Cardiac muscle cell (in vitro differentiated cells and primary cell): Measurements from ENCODE around the gene ZNFX1. TPM values are rescaled to one million over a fixed set of nuclear protein-coding genes. Genes with fewer than 3 reads are reported as not detected.

ENCODE experiments used
- DNase-seq, 2 donors: peaks; one replicate each; pipeline versions ENCODE4 v3.0.0 to v3.0.0-alpha.2; 2010 to 2017; ENCODE audit warnings: low read depth in 1 of 2, low spot score in 1 of 2
- H3K27ac ChIP-seq: fragments of 200-600 bp; sonication (generic); 2 replicates; pipeline ENCODE4 v1.5.1; 2016
- H3K27me3 ChIP-seq: fragments of 200-600 bp; sonication (generic); 2 replicates; pipeline ENCODE4 v1.6.0; 2016; ENCODE audit warnings: control low read depth
- H3K36me3 ChIP-seq: fragments of 200-600 bp; sonication (generic); 2 replicates; pipeline ENCODE4 v1.5.1; 2016; ENCODE audit warnings: control low read depth
- H3K4me1 ChIP-seq: fragments of 200-600 bp; sonication (generic); 2 replicates; pipeline ENCODE4 v1.8.1; 2017; ENCODE audit warnings: low read depth, mild to moderate bottlenecking, mixed run types
- H3K4me3 ChIP-seq: fragments of 200-600 bp; sonication (generic); 2 replicates; pipeline ENCODE4 v1.5.1; 2016; ENCODE audit warnings: mild to moderate bottlenecking
- H3K9me3 ChIP-seq: fragments of 200-600 bp; sonication (generic); 2 replicates; pipeline ENCODE4 v1.5.1; 2017; ENCODE audit warnings: low read depth, mild to moderate bottlenecking, control low read depth
- polyA plus RNA-seq: library from polyadenylated mRNA; unstranded; fragments of >200 nt; fragmentation: Nextera tagmentation; extraction: Ambion mirVana; gene quantifications from 2 replicates; pipeline ENCODE4 v1.2.1, GENCODE V29; 2016
- total RNA-seq: library from RNA; depleted of rRNA; stranded (reverse); fragments of >200 nt; gene quantifications from 2 replicates; pipeline ENCODE4 v1.2.3, GENCODE V29; 2016
- TF ChIP-seq, protein P1 (sequence below): IDR thresholded peaks from 2 replicates; pipeline ENCODE4 v1.5.1; 2012; ENCODE audit warnings: low read depth, mild to moderate bottlenecking, low read length

Gene ZNFX1
- total and polyA plus RNA-seq, 2 experiments from 2014 or later: 5.0 to 8.2 TPM

DNA sequence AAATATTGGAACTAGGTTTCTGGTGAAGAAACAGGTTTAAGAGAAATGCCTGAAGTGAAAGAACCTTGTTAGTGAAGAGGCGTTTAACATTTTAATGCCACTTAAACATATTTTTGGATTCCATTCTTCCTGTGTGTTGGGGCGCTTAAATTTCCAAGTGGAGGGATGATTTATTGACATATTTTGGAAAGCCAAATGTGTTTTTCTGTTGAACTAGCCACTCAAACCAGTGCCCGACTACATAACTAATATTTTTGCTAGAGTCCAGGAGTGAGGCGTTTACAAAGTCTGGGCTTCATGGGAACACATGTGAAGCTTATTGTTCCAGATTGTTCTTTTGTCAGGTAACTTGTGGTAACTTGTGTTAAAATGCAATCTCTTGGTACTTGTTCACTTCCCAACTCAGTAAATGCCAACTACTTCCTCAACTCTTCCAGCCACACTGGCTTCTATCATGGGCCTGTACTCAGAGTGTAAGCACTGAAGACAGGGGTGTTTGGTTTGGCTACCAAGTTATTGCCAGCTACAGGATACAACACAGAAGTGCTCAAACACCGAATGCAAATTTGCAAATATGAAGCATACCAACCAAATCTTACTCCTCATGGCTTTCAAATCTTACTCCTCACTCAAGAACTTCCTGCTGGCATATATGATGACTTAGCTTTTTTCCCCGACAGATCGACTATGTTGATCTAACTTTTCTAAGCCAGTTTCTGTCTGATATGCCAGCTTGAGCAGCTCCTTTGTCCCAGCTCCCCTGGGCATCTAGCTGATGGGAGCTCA is 2.0 kb upstream of the ZNFX1 start:
- no peak for DNase-seq
- Histone ChIP-seq H3K27ac (peak overlapping the region; percentile 16), H3K9me3 (no peaks in the 10 kb centered on the region), H3K4me1 (peaks cover 21% of the 10 kb centered on the region), H3K4me3 (peak overlapping the region; percentile 52), H3K36me3 (peaks cover 47% of the 10 kb centered on the region), H3K27me3 (no peaks in the 10 kb centered on the region)
- TF ChIP-seq, protein P1, sequence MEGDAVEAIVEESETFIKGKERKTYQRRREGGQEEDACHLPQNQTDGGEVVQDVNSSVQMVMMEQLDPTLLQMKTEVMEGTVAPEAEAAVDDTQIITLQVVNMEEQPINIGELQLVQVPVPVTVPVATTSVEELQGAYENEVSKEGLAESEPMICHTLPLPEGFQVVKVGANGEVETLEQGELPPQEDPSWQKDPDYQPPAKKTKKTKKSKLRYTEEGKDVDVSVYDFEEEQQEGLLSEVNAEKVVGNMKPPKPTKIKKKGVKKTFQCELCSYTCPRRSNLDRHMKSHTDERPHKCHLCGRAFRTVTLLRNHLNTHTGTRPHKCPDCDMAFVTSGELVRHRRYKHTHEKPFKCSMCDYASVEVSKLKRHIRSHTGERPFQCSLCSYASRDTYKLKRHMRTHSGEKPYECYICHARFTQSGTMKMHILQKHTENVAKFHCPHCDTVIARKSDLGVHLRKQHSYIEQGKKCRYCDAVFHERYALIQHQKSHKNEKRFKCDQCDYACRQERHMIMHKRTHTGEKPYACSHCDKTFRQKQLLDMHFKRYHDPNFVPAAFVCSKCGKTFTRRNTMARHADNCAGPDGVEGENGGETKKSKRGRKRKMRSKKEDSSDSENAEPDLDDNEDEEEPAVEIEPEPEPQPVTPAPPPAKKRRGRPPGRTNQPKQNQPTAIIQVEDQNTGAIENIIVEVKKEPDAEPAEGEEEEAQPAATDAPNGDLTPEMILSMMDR: no peak

- no peaks in the 10 kb centered on the region for H3K27me3 ChIP-seq
- peaks cover 21% of the 10 kb centered on the region for H3K4me1 ChIP-seq
- DNase-seq: peak in 1 of 2 donors; percentile 48
- peak overlapping the region; percentile 94 for H3K27ac ChIP-seq
- H3K9me3 ChIP-seq: no peaks in the 10 kb centered on the region
- peak overlapping the region; percentile 52 for H3K4me3 ChIP-seq
- H3K36me3 ChIP-seq: peaks cover 45% of the 10 kb centered on the region
- TF ChIP-seq, protein P1: no peak
These were observed 1.2 kb upstream of the ZNFX1 start for GRCh38 chr20:49278818-49279676.

GRCh38 chr20:49277786-49278035 is 146 bp downstream of the ZNFX1 start:
- peaks cover 43% of the 10 kb centered on the region for H3K36me3 ChIP-seq
- H3K4me3 ChIP-seq: peak overlapping the region; percentile 52

DNA sequence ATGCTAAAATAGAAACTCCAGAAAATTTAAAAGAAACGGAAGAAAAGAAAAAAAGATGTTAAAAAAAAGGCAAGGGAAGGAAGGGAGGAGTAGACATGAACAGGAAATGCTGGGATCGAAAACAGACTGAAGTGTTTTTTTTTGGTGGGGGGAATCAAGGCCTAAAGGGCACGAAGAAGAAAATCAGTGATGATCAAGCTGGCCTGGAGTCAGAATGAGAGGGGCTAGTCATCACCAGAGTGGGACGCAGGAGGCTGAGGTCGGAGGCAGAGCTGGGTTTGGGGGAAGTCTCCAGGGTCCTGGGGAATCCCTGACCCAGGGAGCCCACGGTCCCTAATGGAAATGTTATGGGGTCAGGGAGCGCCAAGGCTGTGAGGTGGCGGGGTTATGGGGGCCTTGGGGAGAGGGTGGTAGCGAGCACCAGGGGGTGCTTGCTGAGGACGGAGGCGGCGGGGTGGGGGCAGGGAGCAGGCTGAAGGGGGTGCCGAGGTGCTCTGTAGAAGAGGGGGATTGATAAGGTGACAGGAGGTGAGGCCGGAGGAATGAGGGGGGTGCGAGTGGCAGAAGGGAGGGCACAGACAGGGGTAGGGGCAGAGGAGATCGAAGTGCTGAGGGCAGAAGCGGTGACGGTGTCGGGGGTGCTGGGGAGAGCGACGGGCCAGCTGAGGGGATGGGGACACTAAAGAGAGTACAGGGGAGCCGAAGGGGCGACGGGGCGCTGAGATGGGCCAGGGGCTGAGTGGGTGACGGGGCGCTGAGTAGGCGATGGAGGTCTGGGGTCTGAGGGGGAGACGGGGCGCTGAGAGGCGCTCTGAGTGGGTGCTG is 684 bp downstream of the ZNFX1 start:
- no peaks in the 10 kb centered on the region for H3K27me3 ChIP-seq
- peak overlapping the region; percentile 94 for H3K27ac ChIP-seq
- no peaks in the 10 kb centered on the region for H3K9me3 ChIP-seq
- TF ChIP-seq, protein P1: no peak
- peaks cover 41% of the 10 kb centered on the region for H3K36me3 ChIP-seq
- no peak for DNase-seq
- peak overlapping the region; percentile 52 for H3K4me3 ChIP-seq
- peaks cover 21% of the 10 kb centered on the region for H3K4me1 ChIP-seq

More at GRCh38 chr20:49277786-49278035, 146 bp downstream of the ZNFX1 start:
- H3K27me3 ChIP-seq: no peaks in the 10 kb centered on the region
- H3K27ac ChIP-seq: peak overlapping the region; percentile 94
- H3K4me1 ChIP-seq: peaks cover 21% of the 10 kb centered on the region
- DNase-seq: no peak
- TF ChIP-seq, protein P1: no peak
- H3K9me3 ChIP-seq: no peaks in the 10 kb centered on the region

DNA sequence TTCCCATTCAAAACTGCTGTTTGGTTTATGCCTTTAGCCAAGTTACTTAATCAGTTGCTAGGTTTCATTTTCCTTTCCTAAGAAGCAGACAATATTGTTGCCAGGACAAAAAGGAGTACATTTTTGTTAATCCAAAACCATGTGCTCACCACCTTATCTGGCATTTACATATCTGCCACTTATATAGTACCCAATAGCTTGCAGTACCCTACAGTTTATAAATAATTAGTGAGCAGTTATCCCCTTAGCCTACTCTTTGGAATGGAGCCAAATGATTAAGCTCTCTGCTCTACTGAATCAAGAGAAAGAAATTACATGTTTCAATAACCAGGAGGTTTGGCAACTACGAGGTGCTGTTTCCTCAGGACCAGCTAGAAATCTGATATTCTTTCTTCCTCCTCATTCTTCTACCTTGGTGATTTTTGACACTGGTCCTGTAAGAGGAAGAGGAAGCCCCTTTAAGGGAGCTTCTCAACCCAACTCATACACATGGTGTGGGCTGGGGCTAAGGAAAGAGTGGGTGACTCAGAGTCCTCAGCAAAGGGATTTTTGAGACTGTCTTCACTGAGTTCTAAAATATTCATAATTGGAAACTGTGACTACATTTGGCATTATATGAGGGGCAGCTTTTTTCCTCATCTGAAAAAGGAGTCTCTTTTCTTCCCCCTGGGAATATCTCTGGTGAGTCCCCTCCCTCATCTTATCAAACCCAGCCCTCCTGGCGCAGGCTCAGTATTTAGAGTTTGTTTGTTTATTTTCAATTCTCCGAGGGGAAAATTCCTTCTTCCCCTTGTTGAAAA is 1.5 kb downstream of the ZNFX1 start:
- H3K4me3 ChIP-seq: peak overlapping the region; percentile 52
- H3K4me1 ChIP-seq: peaks cover 21% of the 10 kb centered on the region
- peaks cover 37% of the 10 kb centered on the region for H3K36me3 ChIP-seq
- DNase-seq: peak in 1 of 2 donors; percentile 59
- TF ChIP-seq, protein P1: no peak
- H3K9me3 ChIP-seq: no peaks in the 10 kb centered on the region
- no peak overlapping the region for H3K27ac ChIP-seq
- H3K27me3 ChIP-seq: no peaks in the 10 kb centered on the region
